ENCODE data around the gene SGF29.
A peak's percentile ranks its signal among the peaks of the same experiment; 100 is the strongest.
"Not testable (repeated sequence)": the region's sequence is repeated elsewhere in the genome, so short reads cannot be mapped to it uniquely, and the experiment has no call there.

Gene SGF29

GRCh38 chr16:28562199-28562598 is 8.5 kb downstream of the SGF29 start:
- TF ChIP-seq CTCF (conservative IDR thresholded peaks at IDR 0.05; ENCODE audit: control insufficient read depth, insufficient read depth, low read depth, low read length): no peak
- DNase-seq (ENCODE audit: low read depth): no peak

GRCh38 chr16:28563218-28563617 is 9.5 kb downstream of the SGF29 start:
- DNase-seq (ENCODE audit: low read depth): no peak
- no peak for TF ChIP-seq CTCF (conservative IDR thresholded peaks at IDR 0.05; ENCODE audit: control insufficient read depth, insufficient read depth, low read depth, low read length)
- no peak overlapping the region for H3K4me3 ChIP-seq (ENCODE audit: control insufficient read depth, low read depth, low read length)

More at GRCh38 chr16:28562199-28562598, 8.5 kb downstream of the SGF29 start:
- H3K4me3 ChIP-seq (ENCODE audit: control insufficient read depth, low read depth, low read length): no peak overlapping the region

- DNase-seq (ENCODE audit: low read depth); H3K4me3 ChIP-seq (ENCODE audit: control insufficient read depth, low read depth, low read length): not testable (repeated sequence)
Observed at GRCh38 chr16:28566233-28566925, 12.7 kb downstream of the SGF29 start.

- TF ChIP-seq CTCF (conservative IDR thresholded peaks at IDR 0.05; ENCODE audit: control insufficient read depth, insufficient read depth, low read depth, low read length): no peak
- no peak for DNase-seq (ENCODE audit: low read depth)
- no peak overlapping the region for H3K4me3 ChIP-seq (ENCODE audit: control insufficient read depth, low read depth, low read length)
Observed at GRCh38 chr16:28567292-28567691, 13.6 kb downstream of the SGF29 start.

GRCh38 chr16:28569021-28569420 is 15.3 kb downstream of the SGF29 start:
- no peak overlapping the region for H3K4me3 ChIP-seq (ENCODE audit: control insufficient read depth, low read depth, low read length)
- DNase-seq (ENCODE audit: low read depth): peak; percentile 62
- no peak for TF ChIP-seq CTCF (conservative IDR thresholded peaks at IDR 0.05; ENCODE audit: control insufficient read depth, insufficient read depth, low read depth, low read length)

GRCh38 chr16:28569968-28570752 is 16.4 kb downstream of the SGF29 start:
- TF ChIP-seq CTCF (conservative IDR thresholded peaks at IDR 0.05; ENCODE audit: control insufficient read depth, insufficient read depth, low read depth, low read length): no peak
- no peak overlapping the region for H3K4me3 ChIP-seq (ENCODE audit: control insufficient read depth, low read depth, low read length)
- DNase-seq (ENCODE audit: low read depth): no peak

Data from fibroblast of mammary gland (primary cell).